ENCODE measurements around the gene GPR62. TPM values are rescaled to one million over a fixed set of nuclear protein-coding genes. Genes with fewer than 3 reads are reported as not detected.

The GPR62 gene
- total and polyA plus RNA-seq, 2 experiments from 2014 or later, result 0.10 to 0.38 TPM

DNA sequence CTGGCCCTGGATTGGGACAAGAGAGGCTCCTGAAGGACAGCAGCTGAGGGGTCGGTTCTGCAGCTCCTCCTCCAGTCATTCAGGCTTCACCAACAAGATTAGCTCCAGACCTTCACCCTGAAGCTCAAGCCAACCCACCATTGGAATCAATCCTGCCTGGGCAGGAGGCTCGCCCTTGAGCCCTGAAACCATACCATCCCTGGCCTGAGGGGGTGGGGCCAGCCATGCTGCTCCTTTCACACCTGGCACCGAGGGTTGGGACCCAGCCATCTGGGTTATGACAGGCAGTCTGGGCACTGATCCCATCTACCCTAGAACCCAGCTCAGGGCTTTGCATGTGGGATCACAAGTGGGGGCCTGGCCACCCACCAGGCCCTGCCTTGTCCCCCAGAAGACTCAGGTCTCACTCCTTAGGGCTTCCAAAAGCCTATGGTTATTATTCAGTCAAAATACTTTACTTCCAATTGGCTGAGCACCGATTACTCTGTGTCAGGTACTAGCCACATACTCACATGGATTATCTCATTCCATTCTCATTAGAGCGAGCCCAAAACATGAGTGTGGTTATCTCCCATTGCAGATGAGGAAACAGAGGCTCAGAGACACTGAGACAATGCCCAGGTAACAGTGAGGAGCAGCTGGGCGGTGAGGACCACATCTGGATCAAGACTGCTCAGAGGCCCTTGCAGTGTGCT, 15.6 kb downstream of the GPR62 start (continued):
- TF ChIP-seq ZNF331 (CRISPR knock-in tag; IDR thresholded peaks at IDR 0.05; ENCODE audit: low read depth), result no peak

DNA sequence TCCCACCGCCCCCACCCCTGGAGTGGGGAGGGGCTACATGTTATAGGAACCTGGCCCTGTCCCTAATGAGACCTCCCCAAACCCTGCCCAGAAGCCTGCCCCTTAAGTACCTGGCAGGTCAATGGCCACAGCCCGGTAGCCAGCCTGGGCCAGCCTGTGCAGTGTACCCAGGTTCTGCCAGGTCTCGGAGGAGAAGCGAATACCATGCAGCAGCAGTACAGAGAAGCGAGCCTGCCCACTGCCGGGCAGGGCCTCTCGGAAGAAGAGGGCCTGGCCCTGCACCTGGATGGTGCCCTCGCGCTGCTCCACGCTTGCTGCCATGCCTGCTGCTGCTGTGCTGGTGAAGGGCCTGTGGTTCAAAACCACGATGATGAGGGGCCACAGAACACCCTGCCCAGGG, 16.2 kb downstream of the GPR62 start:
- Histone ChIP-seq H3K4me3 (no peak overlapping the region), H3K27me3 (ENCODE audit: insufficient read depth) (peaks cover 27% of the 10 kb centered on the region), H3K79me2 (replicated peaks; ENCODE audit: insufficient read depth) (no peaks in the 10 kb centered on the region), H3F3A (replicated peaks; ENCODE audit: low read depth) (peaks cover 31% of the 10 kb centered on the region), H2AFZ (no peak overlapping the region), H3K4me1 (ENCODE audit: insufficient read depth) (peaks cover 35% of the 10 kb centered on the region), H3K27ac (ENCODE audit: low read depth) (no peak overlapping the region), H4K20me1 (replicated peaks; ENCODE audit: insufficient read depth) (no peaks in the 10 kb centered on the region), H3K4me2 (no peak overlapping the region), H3K36me3 (ENCODE audit: insufficient read depth) (no peaks in the 10 kb centered on the region), H3K9me2 (ENCODE audit: insufficient read depth) (no peaks in the 10 kb centered on the region)
- Mint-ChIP-seq H3K27me3 (ENCODE audit: insufficient read depth, low read depth, poor library complexity) (peaks cover 37% of the 10 kb centered on the region), H3K36me3 (ENCODE audit: low read depth) (peaks cover 3% of the 10 kb centered on the region; the same call in 2 of the 3 replicates), H3K4me1 (peaks cover 43% of the 10 kb centered on the region), H3K4me3 (no peak overlapping the region), H3K27ac (no peak overlapping the region), H3K9me3 (no peaks in the 10 kb centered on the region; the same call in 1 of the 3 replicates)
- TF ChIP-seq POLR2AphosphoS5 (IDR thresholded peaks at IDR 0.05; ENCODE audit: low read depth), result no peak; the same call in 1 of the 2 replicates
- TF ChIP-seq, protein P1, sequence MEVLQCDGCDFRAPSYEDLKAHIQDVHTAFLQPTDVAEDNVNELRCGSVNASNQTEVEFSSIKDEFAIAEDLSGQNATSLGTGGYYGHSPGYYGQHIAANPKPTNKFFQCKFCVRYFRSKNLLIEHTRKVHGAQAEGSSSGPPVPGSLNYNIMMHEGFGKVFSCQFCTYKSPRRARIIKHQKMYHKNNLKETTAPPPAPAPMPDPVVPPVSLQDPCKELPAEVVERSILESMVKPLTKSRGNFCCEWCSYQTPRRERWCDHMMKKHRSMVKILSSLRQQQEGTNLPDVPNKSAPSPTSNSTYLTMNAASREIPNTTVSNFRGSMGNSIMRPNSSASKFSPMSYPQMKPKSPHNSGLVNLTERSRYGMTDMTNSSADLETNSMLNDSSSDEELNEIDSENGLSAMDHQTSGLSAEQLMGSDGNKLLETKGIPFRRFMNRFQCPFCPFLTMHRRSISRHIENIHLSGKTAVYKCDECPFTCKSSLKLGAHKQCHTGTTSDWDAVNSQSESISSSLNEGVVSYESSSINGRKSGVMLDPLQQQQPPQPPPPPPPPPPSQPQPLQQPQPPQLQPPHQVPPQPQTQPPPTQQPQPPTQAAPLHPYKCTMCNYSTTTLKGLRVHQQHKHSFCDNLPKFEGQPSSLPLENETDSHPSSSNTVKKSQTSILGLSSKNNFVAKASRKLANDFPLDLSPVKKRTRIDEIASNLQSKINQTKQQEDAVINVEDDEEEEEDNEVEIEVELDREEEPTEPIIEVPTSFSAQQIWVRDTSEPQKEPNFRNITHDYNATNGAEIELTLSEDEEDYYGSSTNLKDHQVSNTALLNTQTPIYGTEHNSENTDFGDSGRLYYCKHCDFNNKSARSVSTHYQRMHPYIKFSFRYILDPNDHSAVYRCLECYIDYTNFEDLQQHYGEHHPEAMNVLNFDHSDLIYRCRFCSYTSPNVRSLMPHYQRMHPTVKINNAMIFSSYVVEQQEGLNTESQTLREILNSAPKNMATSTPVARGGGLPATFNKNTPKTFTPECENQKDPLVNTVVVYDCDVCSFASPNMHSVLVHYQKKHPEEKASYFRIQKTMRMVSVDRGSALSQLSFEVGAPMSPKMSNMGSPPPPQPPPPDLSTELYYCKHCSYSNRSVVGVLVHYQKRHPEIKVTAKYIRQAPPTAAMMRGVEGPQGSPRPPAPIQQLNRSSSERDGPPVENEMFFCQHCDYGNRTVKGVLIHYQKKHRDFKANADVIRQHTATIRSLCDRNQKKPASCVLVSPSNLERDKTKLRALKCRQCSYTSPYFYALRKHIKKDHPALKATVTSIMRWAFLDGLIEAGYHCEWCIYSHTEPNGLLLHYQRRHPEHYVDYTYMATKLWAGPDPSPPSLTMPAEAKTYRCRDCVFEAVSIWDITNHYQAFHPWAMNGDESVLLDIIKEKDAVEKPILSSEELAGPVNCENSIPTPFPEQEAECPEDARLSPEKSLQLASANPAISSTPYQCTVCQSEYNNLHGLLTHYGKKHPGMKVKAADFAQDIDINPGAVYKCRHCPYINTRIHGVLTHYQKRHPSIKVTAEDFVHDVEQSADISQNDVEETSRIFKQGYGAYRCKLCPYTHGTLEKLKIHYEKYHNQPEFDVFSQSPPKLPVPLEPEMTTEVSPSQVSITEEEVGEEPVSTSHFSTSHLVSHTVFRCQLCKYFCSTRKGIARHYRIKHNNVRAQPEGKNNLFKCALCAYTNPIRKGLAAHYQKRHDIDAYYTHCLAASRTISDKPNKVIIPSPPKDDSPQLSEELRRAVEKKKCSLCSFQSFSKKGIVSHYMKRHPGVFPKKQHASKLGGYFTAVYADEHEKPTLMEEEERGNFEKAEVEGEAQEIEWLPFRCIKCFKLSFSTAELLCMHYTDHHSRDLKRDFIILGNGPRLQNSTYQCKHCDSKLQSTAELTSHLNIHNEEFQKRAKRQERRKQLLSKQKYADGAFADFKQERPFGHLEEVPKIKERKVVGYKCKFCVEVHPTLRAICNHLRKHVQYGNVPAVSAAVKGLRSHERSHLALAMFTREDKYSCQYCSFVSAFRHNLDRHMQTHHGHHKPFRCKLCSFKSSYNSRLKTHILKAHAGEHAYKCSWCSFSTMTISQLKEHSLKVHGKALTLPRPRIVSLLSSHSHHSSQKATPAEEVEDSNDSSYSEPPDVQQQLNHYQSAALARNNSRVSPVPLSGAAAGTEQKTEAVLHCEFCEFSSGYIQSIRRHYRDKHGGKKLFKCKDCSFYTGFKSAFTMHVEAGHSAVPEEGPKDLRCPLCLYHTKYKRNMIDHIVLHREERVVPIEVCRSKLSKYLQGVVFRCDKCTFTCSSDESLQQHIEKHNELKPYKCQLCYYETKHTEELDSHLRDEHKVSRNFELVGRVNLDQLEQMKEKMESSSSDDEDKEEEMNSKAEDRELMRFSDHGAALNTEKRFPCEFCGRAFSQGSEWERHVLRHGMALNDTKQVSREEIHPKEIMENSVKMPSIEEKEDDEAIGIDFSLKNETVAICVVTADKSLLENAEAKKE (CRISPR knock-in tag; IDR thresholded peaks at IDR 0.05), result no peak
- no peak for TF ChIP-seq NANOG (IDR thresholded peaks at IDR 0.05; ENCODE audit: borderline replicate concordance)
- TF ChIP-seq ZNF331 (CRISPR knock-in tag; IDR thresholded peaks at IDR 0.05; ENCODE audit: low read depth), result no peak
- TF ChIP-seq, protein P2, sequence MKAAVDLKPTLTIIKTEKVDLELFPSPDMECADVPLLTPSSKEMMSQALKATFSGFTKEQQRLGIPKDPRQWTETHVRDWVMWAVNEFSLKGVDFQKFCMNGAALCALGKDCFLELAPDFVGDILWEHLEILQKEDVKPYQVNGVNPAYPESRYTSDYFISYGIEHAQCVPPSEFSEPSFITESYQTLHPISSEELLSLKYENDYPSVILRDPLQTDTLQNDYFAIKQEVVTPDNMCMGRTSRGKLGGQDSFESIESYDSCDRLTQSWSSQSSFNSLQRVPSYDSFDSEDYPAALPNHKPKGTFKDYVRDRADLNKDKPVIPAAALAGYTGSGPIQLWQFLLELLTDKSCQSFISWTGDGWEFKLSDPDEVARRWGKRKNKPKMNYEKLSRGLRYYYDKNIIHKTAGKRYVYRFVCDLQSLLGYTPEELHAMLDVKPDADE (IDR thresholded peaks at IDR 0.05), result no peak
- no peak for TF ChIP-seq EZH2 (IDR thresholded peaks at IDR 0.05; ENCODE audit: low read depth, unreplicated experiment)
- no peak for TF ChIP-seq STAT1 (IDR thresholded peaks at IDR 0.05; ENCODE audit: unreplicated experiment)
- TF ChIP-seq CREB1 (CRISPR knock-in tag; IDR thresholded peaks at IDR 0.05; ENCODE audit: low read depth), result no peak
- TF ChIP-seq JUNB (IDR thresholded peaks at IDR 0.05; ENCODE audit: unreplicated experiment), result no peak
- no peak for TF ChIP-seq ZNF114 (CRISPR knock-in tag; IDR thresholded peaks at IDR 0.05)
- TF ChIP-seq EZH2phosphoT487 (IDR thresholded peaks at IDR 0.05; ENCODE audit: unreplicated experiment), result no peak
- TF ChIP-seq, protein P3, sequence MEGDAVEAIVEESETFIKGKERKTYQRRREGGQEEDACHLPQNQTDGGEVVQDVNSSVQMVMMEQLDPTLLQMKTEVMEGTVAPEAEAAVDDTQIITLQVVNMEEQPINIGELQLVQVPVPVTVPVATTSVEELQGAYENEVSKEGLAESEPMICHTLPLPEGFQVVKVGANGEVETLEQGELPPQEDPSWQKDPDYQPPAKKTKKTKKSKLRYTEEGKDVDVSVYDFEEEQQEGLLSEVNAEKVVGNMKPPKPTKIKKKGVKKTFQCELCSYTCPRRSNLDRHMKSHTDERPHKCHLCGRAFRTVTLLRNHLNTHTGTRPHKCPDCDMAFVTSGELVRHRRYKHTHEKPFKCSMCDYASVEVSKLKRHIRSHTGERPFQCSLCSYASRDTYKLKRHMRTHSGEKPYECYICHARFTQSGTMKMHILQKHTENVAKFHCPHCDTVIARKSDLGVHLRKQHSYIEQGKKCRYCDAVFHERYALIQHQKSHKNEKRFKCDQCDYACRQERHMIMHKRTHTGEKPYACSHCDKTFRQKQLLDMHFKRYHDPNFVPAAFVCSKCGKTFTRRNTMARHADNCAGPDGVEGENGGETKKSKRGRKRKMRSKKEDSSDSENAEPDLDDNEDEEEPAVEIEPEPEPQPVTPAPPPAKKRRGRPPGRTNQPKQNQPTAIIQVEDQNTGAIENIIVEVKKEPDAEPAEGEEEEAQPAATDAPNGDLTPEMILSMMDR (conservative IDR thresholded peaks at IDR 0.05; ENCODE audit: low read depth in 2 of 2), result no peak
- no peak for ATAC-seq
- no peak for DNase-seq (ENCODE audit: low spot score)
